Effector memory CD8-positive, alpha-beta T cell (primary cell): ENCODE data around the gene C17orf107.
A peak's percentile ranks its signal among the peaks of the same experiment; 100 is the strongest.

Source experiments
- ATAC-seq: fragments of 150-1000 bp; cut with Tn5 transposase; replicated peaks from 2 replicates; pipeline ENCODE4 v1.10.0; 2021; ENCODE audit warnings: mild to moderate bottlenecking, moderate library complexity
- DNase-seq, 3 experiments: peaks; one replicate each; pipeline ENCODE4 v3.0.0; 2021
- H3K27ac Mint-ChIP-seq, 2 donors: one replicate each; pipeline ENCODE4 v1.8.0; 2022; ENCODE audit warnings: mild to moderate bottlenecking in 2 of 2, mixed read lengths in 2 of 2, moderate library complexity in 2 of 2
- H3K27me3 Mint-ChIP-seq, 2 donors: one replicate each; pipeline ENCODE4 v1.8.0; 2022; ENCODE audit warnings: mixed read lengths in 2 of 2
- H3K36me3 Mint-ChIP-seq: one replicate; pipeline ENCODE4 v1.8.0; 2022; ENCODE audit warnings: mild to moderate bottlenecking, moderate library complexity, mixed read lengths; ENCODE audit not compliant: insufficient read depth
- H3K4me1 Mint-ChIP-seq, 2 donors: one replicate each; pipeline ENCODE4 v1.8.0; 2022; ENCODE audit warnings: low read depth in 2 of 2, mixed read lengths in 2 of 2
- H3K4me3 Mint-ChIP-seq, 2 donors: one replicate each; pipeline ENCODE4 v1.8.0; 2022; ENCODE audit warnings: mild to moderate bottlenecking in 2 of 2, mixed read lengths in 2 of 2, moderate library complexity in 2 of 2
- H3K9me3 Mint-ChIP-seq, 2 donors: one replicate each; pipeline ENCODE4 v1.8.0; 2022; ENCODE audit warnings: mixed read lengths in 2 of 2

C17orf107 gene

DNA sequence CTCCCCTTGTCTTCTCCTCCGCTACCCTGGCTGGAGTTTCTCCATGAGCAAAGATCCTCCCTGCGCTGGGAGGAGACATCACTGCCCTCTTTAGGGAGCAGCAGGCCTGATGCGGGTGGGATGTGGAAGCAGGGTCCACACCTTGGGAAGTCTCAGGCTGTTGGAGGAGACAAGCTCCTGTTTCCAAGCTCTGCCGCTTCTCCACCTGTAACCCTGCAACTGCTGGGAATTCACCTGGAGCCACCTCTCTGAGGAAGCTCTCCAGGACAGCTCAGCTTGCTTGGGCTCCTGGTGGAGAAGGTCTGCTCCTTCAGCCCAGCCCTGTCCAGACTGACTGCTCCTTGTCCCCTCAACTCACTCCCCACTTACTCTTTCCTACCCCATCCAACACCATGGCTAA lies 14.8 kb upstream of the C17orf107 start:
- Mint-ChIP-seq H3K4me3 (no peak overlapping the region), H3K9me3 (no peaks in the 10 kb centered on the region), H3K27me3 (no peaks in the 10 kb centered on the region), H3K4me1 (peaks cover 3 to 5% of the 10 kb centered on the region in 2 donors), H3K27ac (no peak overlapping the region), H3K36me3 (peaks cover 42% of the 10 kb centered on the region)
- DNase-seq (no peak), ATAC-seq (no peak)

DNA sequence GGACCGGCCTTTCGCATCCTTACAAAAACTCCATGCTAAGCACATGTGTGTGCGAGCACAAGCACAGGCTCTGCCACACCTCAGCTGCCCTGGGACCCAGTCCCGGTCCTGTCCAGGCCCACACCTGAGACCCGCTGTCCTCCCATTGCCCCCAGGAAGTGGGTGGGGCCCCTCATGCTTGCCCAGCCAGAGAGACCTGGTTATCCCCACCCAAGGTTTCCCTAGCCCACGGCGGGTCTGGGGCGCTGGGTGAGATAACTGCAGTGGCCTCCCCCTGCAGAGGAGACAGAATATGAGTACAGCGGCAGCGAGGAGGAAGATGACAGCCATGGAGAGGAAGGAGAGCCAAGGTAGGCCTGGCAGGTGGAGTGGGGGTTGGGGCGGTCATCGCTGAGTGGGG lies 12.5 kb upstream of the C17orf107 start:
- no peaks in the 10 kb centered on the region for H3K9me3 Mint-ChIP-seq
- no peak for DNase-seq
- no peak overlapping the region for H3K4me3 Mint-ChIP-seq
- peaks cover 52% of the 10 kb centered on the region for H3K36me3 Mint-ChIP-seq
- peaks cover 2 to 3% of the 10 kb centered on the region in 2 donors for H3K4me1 Mint-ChIP-seq
- H3K27ac Mint-ChIP-seq = peak overlapping the region in 1 of 2 donors; percentile 31
- H3K27me3 Mint-ChIP-seq = no peaks in the 10 kb centered on the region
- ATAC-seq = no peak

DNA sequence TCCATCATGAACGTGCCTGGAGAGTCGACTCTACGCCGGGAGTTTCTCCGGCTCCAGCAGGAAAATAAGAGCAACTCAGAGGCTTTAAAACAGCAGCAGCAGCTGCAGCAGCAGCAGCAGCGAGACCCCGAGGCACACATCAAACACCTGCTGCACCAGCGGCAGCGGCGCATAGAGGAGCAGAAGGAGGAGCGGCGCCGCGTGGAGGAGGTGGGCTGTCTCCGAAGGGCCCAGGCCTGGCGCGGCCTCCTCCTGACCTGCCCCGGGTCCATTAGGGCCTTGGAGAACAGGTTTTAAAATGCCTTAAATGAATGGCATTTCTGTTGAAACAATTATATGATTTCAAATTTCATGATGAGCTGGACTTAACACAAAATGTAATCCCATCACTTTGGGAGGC lies 11.8 kb upstream of the C17orf107 start:
- peaks cover 52% of the 10 kb centered on the region for H3K36me3 Mint-ChIP-seq

DNA sequence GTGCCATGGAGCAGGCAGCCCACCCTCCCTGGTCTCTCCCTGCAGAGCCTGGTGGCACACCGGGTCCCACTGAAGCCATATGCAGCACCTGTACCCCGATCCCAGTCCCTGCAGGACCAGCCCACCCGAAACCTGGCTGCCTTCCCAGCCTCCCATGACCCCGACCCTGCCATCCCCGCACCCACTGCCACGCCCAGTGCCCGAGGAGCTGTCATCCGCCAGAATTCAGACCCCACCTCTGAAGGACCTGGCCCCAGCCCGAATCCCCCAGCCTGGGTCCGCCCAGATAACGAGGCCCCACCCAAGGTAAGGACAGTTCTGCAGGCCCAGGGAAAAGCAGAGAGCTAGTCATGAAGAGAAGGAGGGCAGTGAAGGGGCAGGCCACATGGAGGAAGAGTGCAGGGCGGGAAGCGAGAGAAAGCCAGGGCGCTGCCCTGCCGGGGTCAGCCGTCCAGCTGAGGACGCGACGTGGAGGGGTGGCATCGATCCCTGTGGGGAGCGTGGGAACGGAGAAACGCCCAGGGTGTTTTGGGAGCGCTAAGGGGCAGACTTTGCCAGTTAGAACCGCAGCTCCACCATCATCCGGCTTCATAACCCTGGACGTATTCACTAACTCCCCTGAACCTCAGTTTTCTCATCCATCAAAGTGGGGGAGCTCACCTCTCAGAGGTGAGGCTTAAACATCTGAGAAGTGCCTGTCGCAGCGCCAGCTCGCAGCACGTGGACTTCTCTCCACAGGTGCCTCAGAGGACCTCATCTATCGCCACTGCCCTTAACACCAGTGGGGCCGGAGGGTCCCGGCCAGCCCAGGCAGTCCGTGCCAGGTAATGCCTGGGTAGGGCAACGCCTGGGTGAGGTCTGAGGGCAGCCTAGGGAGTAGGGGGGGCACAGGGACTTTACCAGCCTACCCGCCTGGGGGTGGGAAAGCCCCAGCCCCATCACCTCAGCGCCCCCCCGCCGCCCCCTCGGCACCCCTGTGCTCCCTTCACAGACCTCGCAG lies 7.6 kb upstream of the C17orf107 start:
- H3K9me3 Mint-ChIP-seq = no peaks in the 10 kb centered on the region
- H3K27me3 Mint-ChIP-seq = no peaks in the 10 kb centered on the region
- H3K4me3 Mint-ChIP-seq = no peak overlapping the region
- peaks cover 63% of the 10 kb centered on the region for H3K36me3 Mint-ChIP-seq
- DNase-seq = no peak
- ATAC-seq = no peak
- no peak overlapping the region for H3K27ac Mint-ChIP-seq
- H3K4me1 Mint-ChIP-seq = no peaks in the 10 kb centered on the region

More for the DNA sequence above, 11.8 kb upstream of the C17orf107 start:
- Mint-ChIP-seq H3K27me3 (no peaks in the 10 kb centered on the region), H3K4me1 (peaks cover 0 to 3% of the 10 kb centered on the region in 2 donors), H3K9me3 (no peaks in the 10 kb centered on the region), H3K27ac (no peak overlapping the region), H3K4me3 (no peak overlapping the region)
- no peak for ATAC-seq
- no peak for DNase-seq

DNA sequence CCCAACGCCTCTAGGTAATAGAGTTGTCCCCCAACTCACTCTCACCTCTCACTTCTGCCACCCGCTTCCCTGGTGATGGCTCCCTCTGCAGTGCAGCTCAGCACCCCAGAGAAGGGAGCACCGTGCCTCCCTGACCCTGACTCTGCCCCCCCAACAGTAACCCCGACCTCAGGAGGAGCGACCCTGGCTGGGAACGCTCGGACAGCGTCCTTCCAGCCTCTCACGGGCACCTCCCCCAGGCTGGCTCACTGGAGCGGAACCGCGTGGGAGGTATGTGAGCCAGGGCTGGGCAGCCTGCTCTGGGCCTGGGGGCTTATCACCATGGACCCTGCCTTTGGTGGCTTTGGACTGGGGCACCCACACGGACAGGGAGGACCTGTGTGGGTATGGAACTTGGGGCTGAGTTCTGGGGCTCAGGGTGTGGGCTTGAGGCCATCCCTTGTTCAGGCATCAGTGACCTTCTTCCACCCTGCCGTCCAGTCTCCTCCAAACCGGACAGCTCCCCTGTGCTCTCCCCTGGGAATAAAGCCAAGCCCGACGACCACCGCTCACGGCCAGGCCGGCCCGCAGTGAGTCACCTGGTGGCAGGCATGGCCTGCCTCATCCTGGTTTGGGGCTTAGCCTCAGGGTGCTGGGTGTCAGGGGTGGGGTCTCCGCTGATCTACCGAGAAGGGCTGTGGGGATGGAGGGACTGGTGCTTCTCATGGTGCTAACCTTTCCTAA lies 6.7 kb upstream of the C17orf107 start:
- Mint-ChIP-seq H3K4me3 (no peak overlapping the region), H3K27me3 (no peaks in the 10 kb centered on the region), H3K36me3 (peaks cover 54% of the 10 kb centered on the region), H3K4me1 (no peaks in the 10 kb centered on the region), H3K27ac (peak overlapping the region in 1 of 2 donors; percentile 4), H3K9me3 (no peaks in the 10 kb centered on the region)
- DNase-seq (no peak), ATAC-seq (no peak)

DNA sequence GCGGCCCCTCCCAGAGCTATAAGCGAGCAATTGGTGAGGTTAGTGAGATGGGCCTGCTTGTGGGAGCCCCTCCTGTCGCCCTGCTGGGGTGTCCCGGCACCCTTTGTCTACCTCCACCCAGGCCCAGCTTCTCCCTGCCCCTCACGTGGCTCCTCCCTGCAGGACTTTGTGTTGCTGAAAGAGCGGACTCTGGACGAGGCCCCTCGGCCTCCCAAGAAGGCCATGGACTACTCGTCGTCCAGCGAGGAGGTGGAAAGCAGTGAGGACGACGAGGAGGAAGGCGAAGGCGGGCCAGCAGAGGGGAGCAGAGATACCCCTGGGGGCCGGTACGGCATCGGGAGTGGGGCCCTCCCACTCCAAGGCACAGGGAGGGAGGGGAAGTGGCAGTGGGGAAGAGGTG lies 6.1 kb upstream of the C17orf107 start:
- peaks cover 49% of the 10 kb centered on the region for H3K36me3 Mint-ChIP-seq
- no peak overlapping the region for H3K4me3 Mint-ChIP-seq
- ATAC-seq = no peak
- no peak overlapping the region for H3K27ac Mint-ChIP-seq
- no peaks in the 10 kb centered on the region for H3K27me3 Mint-ChIP-seq
- no peaks in the 10 kb centered on the region for H3K9me3 Mint-ChIP-seq
- H3K4me1 Mint-ChIP-seq = peaks cover under 1 to 2% of the 10 kb centered on the region in 2 donors
- no peak for DNase-seq

DNA sequence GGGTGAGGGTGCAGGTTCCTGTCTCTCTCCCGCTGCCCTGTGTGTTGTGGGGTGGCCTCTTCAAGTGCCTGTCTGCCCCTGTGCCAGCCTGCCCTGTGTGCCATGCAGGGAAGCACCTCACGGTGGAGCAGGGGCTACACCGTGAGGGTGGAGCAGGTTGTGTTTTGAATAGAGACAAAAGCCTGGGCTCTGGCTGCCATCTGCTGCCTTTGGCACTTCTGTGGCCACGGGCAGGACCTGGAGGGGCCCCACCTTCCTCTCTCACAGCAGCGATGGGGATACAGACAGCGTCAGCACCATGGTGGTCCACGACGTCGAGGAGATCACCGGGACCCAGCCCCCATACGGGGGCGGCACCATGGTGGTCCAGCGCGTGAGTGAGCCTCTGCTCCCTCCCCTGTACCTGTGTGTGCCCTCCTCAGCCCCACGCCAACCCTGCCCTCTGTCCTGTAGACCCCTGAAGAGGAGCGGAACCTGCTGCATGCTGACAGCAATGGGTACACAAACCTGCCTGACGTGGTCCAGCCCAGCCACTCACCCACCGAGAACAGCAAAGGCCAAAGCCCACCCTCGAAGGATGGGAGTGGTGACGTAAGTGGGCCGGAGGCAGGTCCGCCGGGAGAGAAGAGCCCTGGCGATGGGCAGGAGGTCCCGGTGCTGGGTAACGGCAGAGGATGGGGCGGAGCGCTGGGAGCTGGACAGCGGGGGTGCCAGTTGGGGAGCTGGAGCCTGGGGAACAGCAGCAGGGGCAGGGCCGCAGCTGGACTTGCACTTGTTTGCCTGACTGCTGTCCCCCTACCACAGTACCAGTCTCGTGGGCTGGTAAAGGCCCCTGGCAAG lies 5.4 kb upstream of the C17orf107 start:
- no peak overlapping the region for H3K4me3 Mint-ChIP-seq
- no peaks in the 10 kb centered on the region for H3K9me3 Mint-ChIP-seq
- H3K4me1 Mint-ChIP-seq = peaks cover 4 to 5% of the 10 kb centered on the region in 2 donors
- peak overlapping the region in 1 of 2 donors; percentile 41 for H3K27ac Mint-ChIP-seq
- H3K27me3 Mint-ChIP-seq = no peaks in the 10 kb centered on the region
- DNase-seq (no peak), ATAC-seq (no peak)
- peaks cover 46% of the 10 kb centered on the region for H3K36me3 Mint-ChIP-seq

DNA sequence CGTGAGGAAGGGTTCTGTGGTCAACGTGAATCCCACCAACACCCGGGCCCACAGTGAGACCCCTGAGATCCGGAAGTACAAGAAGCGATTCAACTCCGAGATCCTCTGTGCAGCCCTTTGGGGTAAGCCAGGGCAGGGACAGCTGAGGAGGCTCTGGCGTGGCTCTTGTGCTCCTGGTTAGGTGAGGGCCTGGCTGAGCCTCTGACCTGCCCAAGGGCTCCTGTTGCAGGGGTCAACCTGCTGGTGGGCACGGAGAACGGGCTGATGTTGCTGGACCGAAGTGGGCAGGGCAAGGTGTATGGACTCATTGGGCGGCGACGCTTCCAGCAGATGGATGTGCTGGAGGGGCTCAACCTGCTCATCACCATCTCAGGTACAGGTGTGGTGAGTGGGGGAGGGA lies 4.2 kb upstream of the C17orf107 start:
- Mint-ChIP-seq H3K9me3 (no peaks in the 10 kb centered on the region), H3K27ac (peak overlapping the region in 1 of 2 donors; percentile 57)

DNA sequence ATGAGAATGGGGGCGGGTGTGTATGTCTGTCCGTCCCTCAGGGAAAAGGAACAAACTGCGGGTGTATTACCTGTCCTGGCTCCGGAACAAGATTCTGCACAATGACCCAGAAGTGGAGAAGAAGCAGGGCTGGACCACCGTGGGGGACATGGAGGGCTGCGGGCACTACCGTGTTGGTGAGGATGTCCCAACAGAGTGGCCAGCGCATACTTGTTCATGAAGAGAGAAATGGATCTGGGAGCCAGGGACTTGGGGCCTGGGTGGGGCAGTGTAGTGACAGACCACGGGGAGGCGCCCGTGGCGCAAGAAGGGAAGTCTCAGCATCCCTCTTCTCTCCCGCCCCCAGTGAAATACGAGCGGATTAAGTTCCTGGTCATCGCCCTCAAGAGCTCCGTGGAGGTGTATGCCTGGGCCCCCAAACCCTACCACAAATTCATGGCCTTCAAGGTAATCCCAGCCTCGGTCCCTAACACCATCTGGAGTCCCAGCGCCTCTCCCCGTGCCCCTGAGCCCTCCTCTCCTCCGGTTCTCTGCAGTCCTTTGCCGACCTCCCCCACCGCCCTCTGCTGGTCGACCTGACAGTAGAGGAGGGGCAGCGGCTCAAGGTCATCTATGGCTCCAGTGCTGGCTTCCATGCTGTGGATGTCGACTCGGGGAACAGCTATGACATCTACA lies 3.5 kb upstream of the C17orf107 start:
- Mint-ChIP-seq H3K36me3 (peaks cover 51% of the 10 kb centered on the region), H3K27ac (peak overlapping the region in 1 of 2 donors; percentile 57), H3K4me3 (no peak overlapping the region), H3K9me3 (no peaks in the 10 kb centered on the region), H3K4me1 (peaks cover 16 to 17% of the 10 kb centered on the region in 2 donors), H3K27me3 (no peaks in the 10 kb centered on the region)
- ATAC-seq (no peak), DNase-seq (no peak)

More for the DNA sequence above, 4.2 kb upstream of the C17orf107 start:
- Mint-ChIP-seq H3K4me1 (peaks cover 13% of the 10 kb centered on the region in 2 donors), H3K4me3 (no peak overlapping the region), H3K27me3 (no peaks in the 10 kb centered on the region), H3K36me3 (peaks cover 50% of the 10 kb centered on the region)
- no peak for DNase-seq
- no peak for ATAC-seq

DNA sequence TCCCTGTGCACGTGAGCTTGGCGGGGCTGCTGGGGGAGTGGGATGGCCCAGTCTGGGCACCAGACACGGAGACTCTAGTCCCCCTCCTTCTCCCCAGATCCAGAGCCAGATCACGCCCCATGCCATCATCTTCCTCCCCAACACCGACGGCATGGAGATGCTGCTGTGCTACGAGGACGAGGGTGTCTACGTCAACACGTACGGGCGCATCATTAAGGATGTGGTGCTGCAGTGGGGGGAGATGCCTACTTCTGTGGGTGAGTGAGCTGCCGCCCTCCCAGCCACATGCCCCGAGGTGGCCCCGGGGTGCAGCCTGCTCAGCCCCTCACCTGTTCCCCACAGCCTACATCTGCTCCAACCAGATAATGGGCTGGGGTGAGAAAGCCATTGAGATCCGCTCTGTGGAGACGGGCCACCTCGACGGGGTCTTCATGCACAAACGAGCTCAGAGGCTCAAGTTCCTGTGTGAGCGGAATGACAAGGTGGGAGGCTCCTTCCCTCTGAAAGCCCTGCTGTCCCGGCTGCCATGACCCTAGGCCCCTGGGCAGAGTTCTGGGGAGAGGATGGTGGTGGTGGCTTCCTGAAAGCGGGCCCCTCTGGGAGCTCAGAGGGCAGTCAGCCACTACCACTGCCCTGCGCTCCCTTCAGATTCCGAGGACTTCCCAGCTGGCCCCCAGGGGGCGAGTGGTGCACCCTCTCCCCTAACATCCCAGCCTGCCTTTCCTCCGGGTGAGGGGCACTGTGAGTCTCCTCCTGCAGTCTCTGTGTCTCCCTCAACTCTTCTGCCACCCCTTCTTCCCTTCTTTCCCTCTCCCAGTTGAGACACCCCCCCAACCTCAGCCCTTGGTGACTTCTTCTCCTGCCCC lies 2.8 kb upstream of the C17orf107 start:
- Mint-ChIP-seq H3K4me3 (no peak overlapping the region), H3K36me3 (peaks cover 55% of the 10 kb centered on the region), H3K27me3 (no peaks in the 10 kb centered on the region), H3K27ac (peak overlapping the region in 1 of 2 donors; percentile 44), H3K4me1 (peaks cover 19 to 20% of the 10 kb centered on the region in 2 donors), H3K9me3 (no peaks in the 10 kb centered on the region)
- DNase-seq = no peak
- no peak for ATAC-seq

DNA sequence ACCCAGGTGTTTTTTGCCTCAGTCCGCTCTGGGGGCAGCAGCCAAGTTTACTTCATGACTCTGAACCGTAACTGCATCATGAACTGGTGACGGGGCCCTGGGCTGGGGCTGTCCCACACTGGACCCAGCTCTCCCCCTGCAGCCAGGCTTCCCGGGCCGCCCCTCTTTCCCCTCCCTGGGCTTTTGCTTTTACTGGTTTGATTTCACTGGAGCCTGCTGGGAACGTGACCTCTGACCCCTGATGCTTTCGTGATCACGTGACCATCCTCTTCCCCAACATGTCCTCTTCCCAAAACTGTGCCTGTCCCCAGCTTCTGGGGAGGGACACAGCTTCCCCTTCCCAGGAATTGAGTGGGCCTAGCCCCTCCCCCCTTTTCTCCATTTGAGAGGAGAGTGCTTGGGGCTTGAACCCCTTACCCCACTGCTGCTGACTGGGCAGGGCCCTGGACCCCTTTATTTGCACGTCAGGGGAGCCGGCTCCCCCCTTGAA lies 2.1 kb upstream of the C17orf107 start:
- no peak for DNase-seq
- Mint-ChIP-seq H3K27ac (peak overlapping the region; percentile 44 to 57), H3K4me3 (no peak overlapping the region), H3K4me1 (peaks cover 21 to 22% of the 10 kb centered on the region in 2 donors), H3K36me3 (peaks cover 61% of the 10 kb centered on the region), H3K27me3 (no peaks in the 10 kb centered on the region), H3K9me3 (no peaks in the 10 kb centered on the region)
- ATAC-seq = no peak

DNA sequence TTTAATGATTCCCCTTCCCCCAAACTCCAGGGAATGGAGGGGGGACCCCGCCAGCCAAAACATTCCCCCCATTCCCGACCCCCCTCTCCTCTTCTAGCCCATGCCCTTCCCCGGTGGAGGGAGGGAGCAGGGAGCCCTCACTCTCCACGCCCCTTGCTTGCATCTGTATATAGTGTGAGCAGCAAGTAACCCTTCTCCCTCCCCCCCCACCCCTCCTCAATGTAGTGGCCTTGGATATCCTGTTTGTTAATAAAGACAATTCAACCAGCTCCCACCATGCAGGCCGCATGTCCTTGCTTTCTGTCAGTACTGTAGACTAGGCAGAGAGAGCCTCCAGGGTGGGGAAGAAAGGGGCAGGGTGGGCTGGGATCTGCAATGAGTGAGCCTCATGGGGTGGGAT lies 1.6 kb upstream of the C17orf107 start:
- Mint-ChIP-seq H3K9me3 (no peaks in the 10 kb centered on the region), H3K27ac (peak overlapping the region in 1 of 2 donors; percentile 82), H3K4me1 (peaks cover 27% of the 10 kb centered on the region in 2 donors), H3K4me3 (peak overlapping the region; percentile 74 to 86), H3K27me3 (no peaks in the 10 kb centered on the region), H3K36me3 (peaks cover 67% of the 10 kb centered on the region)
- ATAC-seq = no peak
- DNase-seq = no peak
